Choroid plexus epithelial cell (primary cell): ENCODE results near the gene HEPN1.

Source experiments
- DNase-seq: peaks from one replicate; pipeline ENCODE4 v3.0.0-alpha.2; 2010; ENCODE audit warnings: low read depth
- H3K4me3 ChIP-seq: 2 replicates; pipeline ENCODE4 v1.5.1; 2011; ENCODE audit warnings: low read depth, mild to moderate bottlenecking, control low read depth, low read length, moderate library complexity
- CTCF ChIP-seq: conservative IDR thresholded peaks from 2 replicates; pipeline ENCODE4 v1.5.1; 2011; ENCODE audit warnings: low read depth, mild to moderate bottlenecking, control low read depth, inconsistent platforms, low read length, moderate library complexity

HEPN1 gene

GRCh38 chr11:124930799-124931198 lies 11.7 kb downstream of the HEPN1 start:
- H3K4me3 ChIP-seq: no peak overlapping the region
- no peak for TF ChIP-seq CTCF
- DNase-seq: no peak

GRCh38 chr11:124934862-124935547 lies 16.0 kb downstream of the HEPN1 start:
- DNase-seq: peak; percentile 95
- TF ChIP-seq CTCF: peak; percentile 36
- no peak overlapping the region for H3K4me3 ChIP-seq

- no peak for DNase-seq
- TF ChIP-seq CTCF: no peak
- no peak within 1 kb of the TSS for H3K4me3 ChIP-seq
Observed at GRCh38 chr11:124935548-124936514, 16.8 kb downstream of the HEPN1 start, which contains the start of gene HEPACAM. Gene HEPACAM, minus strand, starts transcription at chr11:124936047. Its CDS starts 41 bp downstream, at chr11:124936006.

- TF ChIP-seq CTCF: no peak
- DNase-seq: no peak
- no peak overlapping the region for H3K4me3 ChIP-seq
Observed at GRCh38 chr11:124937336-124937935, 18.4 kb downstream of the HEPN1 start.

GRCh38 chr11:124938206-124938765 lies 19.2 kb downstream of the HEPN1 start:
- H3K4me3 ChIP-seq: no peak overlapping the region
- DNase-seq: peak; percentile 28
- TF ChIP-seq CTCF: no peak

- no peak for TF ChIP-seq CTCF
- H3K4me3 ChIP-seq: no peak overlapping the region
- no peak for DNase-seq
Observed at GRCh38 chr11:124938970-124939369, 19.9 kb downstream of the HEPN1 start.
